RWPE2 (cell line): ENCODE data around the gene ZNF649.
"Not testable (repeated sequence)": the region's sequence is repeated elsewhere in the genome, so short reads cannot be mapped to it uniquely, and the experiment has no call there.

Experiments
- ATAC-seq: fragments of 200-7000 bp; cut with Tn5 transposase; 3 replicates; pipeline ENCODE4 v1.9.1; 2021; ENCODE audit warnings: low read depth
- DNase-seq: peaks from one replicate; pipeline ENCODE4 v3.0.0-alpha.2; 2020; ENCODE audit warnings: low spot score
- H3K27ac ChIP-seq: fragments of 450-650 bp; 2 replicates; pipeline ENCODE4 v1.5.1; 2017; ENCODE audit warnings: mild to moderate bottlenecking; ENCODE audit not compliant: poor library complexity, severe bottlenecking
- H3K27me3 ChIP-seq: fragments of 250-450 bp; sonication (Bioruptor Pico); 2 replicates; pipeline ENCODE4 v1.5.1; 2021; ENCODE audit warnings: mild to moderate bottlenecking, moderate library complexity; ENCODE audit not compliant: insufficient read depth, poor library complexity, severe bottlenecking
- H3K36me3 ChIP-seq: fragments of 250-450 bp; sonication (Bioruptor Pico); 2 replicates; pipeline ENCODE4 v1.5.1; 2020; ENCODE audit warnings: low read depth, mild to moderate bottlenecking, moderate library complexity
- H3K4me1 ChIP-seq: fragments of 250-450 bp; sonication (Bioruptor Pico); 2 replicates; pipeline ENCODE4 v1.5.1; 2021; ENCODE audit warnings: mild to moderate bottlenecking, moderate library complexity; ENCODE audit not compliant: insufficient read depth, poor library complexity, severe bottlenecking
- H3K4me3 ChIP-seq: fragments of 250-450 bp; sonication (Bioruptor Pico); 2 replicates; pipeline ENCODE4 v1.5.1; 2021; ENCODE audit warnings: mild to moderate bottlenecking, moderate library complexity; ENCODE audit not compliant: severe bottlenecking
- H3K9me3 ChIP-seq: fragments of 250-450 bp; sonication (Bioruptor Pico); 2 replicates; pipeline ENCODE4 v1.5.1; 2021; ENCODE audit warnings: mild to moderate bottlenecking, moderate library complexity; ENCODE audit not compliant: severe bottlenecking
- CTCF ChIP-seq: fragments of 450-650 bp; IDR thresholded peaks from one replicate; pipeline ENCODE4 v1.5.1; 2017; ENCODE audit warnings: mild to moderate bottlenecking, moderate library complexity; ENCODE audit not compliant: poor library complexity, severe bottlenecking

ZNF649 gene

GRCh38 chr19:51921949-51922348 lies 17.1 kb upstream of the ZNF649 start:
- Histone ChIP-seq H3K4me1 (no peaks in the 10 kb centered on the region), H3K9me3 (peaks cover 18% of the 10 kb centered on the region), H3K27me3 (no peaks in the 10 kb centered on the region), H3K4me3 (no peak overlapping the region), H3K27ac (no peak overlapping the region), H3K36me3 (no peaks in the 10 kb centered on the region)
- ATAC-seq (no peak), DNase-seq (no peak)
- no peak for TF ChIP-seq CTCF

- no peak for DNase-seq
- no peaks in the 10 kb centered on the region for H3K4me1 ChIP-seq
- H3K27me3 ChIP-seq: no peaks in the 10 kb centered on the region
- no peaks in the 10 kb centered on the region for H3K36me3 ChIP-seq
- H3K27ac ChIP-seq: no peak overlapping the region
- no peak for ATAC-seq
- no peak overlapping the region for H3K4me3 ChIP-seq
- H3K9me3 ChIP-seq: peaks cover 26% of the 10 kb centered on the region
- no peak for TF ChIP-seq CTCF
Observed at GRCh38 chr19:51919606-51920005, 14.8 kb upstream of the ZNF649 start.

- Histone ChIP-seq H3K27me3 (no peaks in the 10 kb centered on the region), H3K4me3 (no peak overlapping the region), H3K4me1 (no peaks in the 10 kb centered on the region), H3K27ac (no peak overlapping the region), H3K36me3 (no peaks in the 10 kb centered on the region), H3K9me3 (peaks cover 28% of the 10 kb centered on the region)
- ATAC-seq: no peak
- TF ChIP-seq CTCF: no peak
- no peak for DNase-seq
Observed at GRCh38 chr19:51916167-51916566, 11.3 kb upstream of the ZNF649 start.

- no peak for TF ChIP-seq CTCF
- Histone ChIP-seq H3K27me3 (no peaks in the 10 kb centered on the region), H3K27ac (no peak overlapping the region), H3K9me3 (peaks cover 28% of the 10 kb centered on the region), H3K36me3 (no peaks in the 10 kb centered on the region), H3K4me1 (no peaks in the 10 kb centered on the region), H3K4me3 (no peak overlapping the region)
- DNase-seq: no peak
- ATAC-seq: no peak
Observed at GRCh38 chr19:51915324-51915867, 10.6 kb upstream of the ZNF649 start.

- not testable (repeated sequence) for H3K36me3 ChIP-seq, H3K4me1 ChIP-seq, H3K4me3 ChIP-seq, H3K27ac ChIP-seq, H3K27me3 ChIP-seq, DNase-seq, ATAC-seq
- H3K9me3 ChIP-seq: peaks cover 10% of the 10 kb centered on the region
Observed at GRCh38 chr19:51907981-51908380, 3.2 kb upstream of the ZNF649 start.

GRCh38 chr19:51906108-51906507 lies 1.3 kb upstream of the ZNF649 start:
- H3K27ac ChIP-seq, ATAC-seq, DNase-seq, H3K4me1 ChIP-seq, H3K4me3 ChIP-seq, H3K27me3 ChIP-seq: not testable (repeated sequence)
- peaks cover 18% of the 10 kb centered on the region for H3K9me3 ChIP-seq
- peaks cover 17% of the 10 kb centered on the region for H3K36me3 ChIP-seq

- Histone ChIP-seq H3K36me3 (peaks cover 22% of the 10 kb centered on the region), H3K9me3 (peaks cover 18% of the 10 kb centered on the region)
- not testable (repeated sequence) for H3K27ac ChIP-seq, H3K27me3 ChIP-seq, ATAC-seq, H3K4me1 ChIP-seq, DNase-seq, H3K4me3 ChIP-seq
Observed at GRCh38 chr19:51905639-51906038, 822 bp upstream of the ZNF649 start.
